HG02973 (cell line): ENCODE results near the gene PPM1B.
A peak's percentile ranks its signal among the peaks of the same experiment; 100 is the strongest.
"Not testable (repeated sequence)": the region's sequence is repeated elsewhere in the genome, so short reads cannot be mapped to it uniquely, and the experiment has no call there.

Experiments used
- ATAC-seq: cut with Tn5 transposase; IDR thresholded peaks from one replicate; pipeline ENCODE4 v1.9.1; 2021; ENCODE audit warnings: moderate library complexity; ENCODE audit not compliant: unreplicated experiment

The PPM1B gene

GRCh38 chr2:44168681-44169154, at the start of gene PPM1B:
TSS of gene PPM1B (plus strand) at chr2:44168875. CDS start at chr2:44201200, 32,325 bp downstream.
- ATAC-seq = peak; percentile 59

- no peak for ATAC-seq
Observed at GRCh38 chr2:44119878-44120277, 48.8 kb upstream of the PPM1B start.

GRCh38 chr2:44120428-44120827, 48.2 kb upstream of the PPM1B start:
- no peak for ATAC-seq

- ATAC-seq = no peak
Observed at GRCh38 chr2:44121899-44122298, 46.8 kb upstream of the PPM1B start.

GRCh38 chr2:44124500-44124899, 44.2 kb upstream of the PPM1B start:
- ATAC-seq = no peak

GRCh38 chr2:44126106-44126797, 42.4 kb upstream of the PPM1B start:
- ATAC-seq = no peak

GRCh38 chr2:44130441-44130840, 38.2 kb upstream of the PPM1B start:
- ATAC-seq = no peak

GRCh38 chr2:44131177-44131576, 37.5 kb upstream of the PPM1B start:
- ATAC-seq = no peak

GRCh38 chr2:44133602-44134001, 35.1 kb upstream of the PPM1B start:
- not testable (repeated sequence) for ATAC-seq

GRCh38 chr2:44134848-44135247, 33.8 kb upstream of the PPM1B start:
- ATAC-seq = no peak

GRCh38 chr2:44135296-44135695, 33.4 kb upstream of the PPM1B start:
- ATAC-seq = no peak

GRCh38 chr2:44135771-44136170, 32.9 kb upstream of the PPM1B start:
- ATAC-seq = no peak

- ATAC-seq = no peak
Observed at GRCh38 chr2:44136252-44136651, 32.4 kb upstream of the PPM1B start.

- ATAC-seq = no peak
Observed at GRCh38 chr2:44137048-44137447, 31.6 kb upstream of the PPM1B start.

- no peak for ATAC-seq
Observed at GRCh38 chr2:44137872-44138551, 30.7 kb upstream of the PPM1B start.

GRCh38 chr2:44139741-44140140, 28.9 kb upstream of the PPM1B start:
- no peak for ATAC-seq

GRCh38 chr2:44142306-44142705, 26.4 kb upstream of the PPM1B start:
- no peak for ATAC-seq

GRCh38 chr2:44143701-44144100, 25.0 kb upstream of the PPM1B start:
- no peak for ATAC-seq

- no peak for ATAC-seq
Observed at GRCh38 chr2:44148999-44149398, 19.7 kb upstream of the PPM1B start.

- no peak for ATAC-seq
Observed at GRCh38 chr2:44150473-44150872, 18.2 kb upstream of the PPM1B start.

GRCh38 chr2:44152865-44153669, 15.6 kb upstream of the PPM1B start:
- ATAC-seq = no peak
